IMR-90 (cell line): ENCODE data around the gene CRYBG2. TPM values are rescaled to one million over a fixed set of nuclear protein-coding genes. Genes with fewer than 3 reads are reported as not detected.

Experiments used
- ATAC-seq: fragments of 200-7000 bp; cut with Tn5 transposase; 2 replicates; pipeline ENCODE4 v1.9.1; 2020; ENCODE audit warnings: low read depth, mild to moderate bottlenecking, moderate library complexity
- BruUV-seq: library from RNA; stranded (reverse); fragments of 400-500 nt; replicated peaks from 2 replicates; lab custom pipeline; 2021; lab: Mats Ljungman, UMichigan
- CTCF ChIA-PET: fragments of 300-600 bp; formaldehyde crosslinking; extraction: SDS; loops from one replicate; lab custom pipeline; 2021; ENCODE audit warnings: antibody characterized with exemption; lab: Yijun Ruan, JAX
- POLR2A ChIA-PET: fragments of 300-600 bp; sonication (Branson Sonifier 250); formaldehyde crosslinking; loops from one replicate; lab custom pipeline; 2022; ENCODE audit warnings: antibody characterized with exemption; ENCODE audit not compliant: unreplicated experiment; lab: Charles Lee
- DNase-seq: peaks from one replicate; pipeline ENCODE4 v3.0.0; 2013
- H2AFZ ChIP-seq: replicated peaks from 2 replicates; pipeline ENCODE3; 2013; ENCODE audit warnings: low read length, mild to moderate bottlenecking; ENCODE audit not compliant: poor library complexity
- H2AK5ac ChIP-seq: 2 replicates; pipeline ENCODE4 v1.6.1; 2013; ENCODE audit warnings: low read depth, low read length, inconsistent platforms
- H2AK9ac ChIP-seq: replicated peaks from 2 replicates; pipeline ENCODE3; 2013; ENCODE audit warnings: mild to moderate bottlenecking, low read depth, low read length, moderate library complexity; ENCODE audit not compliant: poor library complexity
- H2BK120ac ChIP-seq: 2 replicates; pipeline ENCODE4 v1.6.1; 2013; ENCODE audit warnings: low read depth, low read length, inconsistent platforms
- H2BK15ac ChIP-seq: 3 replicates; pipeline ENCODE4 v1.6.1; 2013; ENCODE audit warnings: low read depth, low read length, inconsistent platforms
- H2BK20ac ChIP-seq: 2 replicates; pipeline ENCODE4 v1.6.1; 2013; ENCODE audit warnings: low read depth, mild to moderate bottlenecking, inconsistent platforms, low read length, moderate library complexity
- H2BK5ac ChIP-seq: 2 replicates; pipeline ENCODE4 v1.6.1; 2013; ENCODE audit warnings: mild to moderate bottlenecking, low read depth, low read length, inconsistent platforms; ENCODE audit not compliant: poor library complexity, severe bottlenecking
- H3K14ac ChIP-seq: replicated peaks from 2 replicates; pipeline ENCODE4 v1.6.1; 2013; ENCODE audit warnings: low read depth, low read length, inconsistent platforms
- H3K18ac ChIP-seq: 2 replicates; pipeline ENCODE4 v1.6.1; 2013; ENCODE audit warnings: low read depth, low read length, control low read depth
- H3K23ac ChIP-seq: 2 replicates; pipeline ENCODE4 v1.6.1; 2013; ENCODE audit warnings: low read depth, low read length, inconsistent platforms
- H3K27ac ChIP-seq: 2 replicates; pipeline ENCODE4 v1.5.1; 2013; ENCODE audit warnings: mild to moderate bottlenecking, control low read depth, low read length; ENCODE audit not compliant: insufficient read depth
- H3K27me3 ChIP-seq: 2 replicates; pipeline ENCODE4 v1.6.1; 2013; ENCODE audit warnings: low read length; ENCODE audit not compliant: control insufficient read depth, insufficient read depth
- H3K36me3 ChIP-seq: 2 replicates; pipeline ENCODE4 v1.6.1; 2013; ENCODE audit warnings: low read length, mixed read lengths; ENCODE audit not compliant: control insufficient read depth, insufficient read depth
- H3K4ac ChIP-seq: 2 replicates; pipeline ENCODE4 v1.6.1; 2013; ENCODE audit warnings: low read depth, low read length, inconsistent platforms
- H3K4me1 ChIP-seq: 2 replicates; pipeline ENCODE4 v1.6.1; 2013; ENCODE audit warnings: low read length, mixed read lengths; ENCODE audit not compliant: control insufficient read depth, insufficient read depth
- H3K4me2 ChIP-seq: 2 replicates; pipeline ENCODE4 v1.6.1; 2013; ENCODE audit warnings: low read depth, mild to moderate bottlenecking, control low read depth, low read length, moderate library complexity
- H3K4me3 ChIP-seq: 2 replicates; pipeline ENCODE4 v1.5.1; 2013; ENCODE audit warnings: low read depth, mild to moderate bottlenecking, control low read depth, low read length, moderate library complexity; ENCODE audit not compliant: insufficient read depth
- H3K56ac ChIP-seq: 2 replicates; pipeline ENCODE4 v1.6.1; 2013; ENCODE audit warnings: low read length, inconsistent platforms; ENCODE audit not compliant: insufficient read depth; ENCODE audit errors: extremely low read depth
- H3K79me1 ChIP-seq, 2 experiments: 2 replicates each; pipeline ENCODE4 v1.6.1; 2013; ENCODE audit warnings: low read length in 2 of 2, inconsistent platforms in 1 of 2, low read depth in 1 of 2
- H3K9ac ChIP-seq: 2 replicates; pipeline ENCODE4 v1.6.1; 2013; ENCODE audit warnings: low read depth, low read length, control low read depth
- H3K9me1 ChIP-seq: 2 replicates; pipeline ENCODE4 v1.6.1; 2013; ENCODE audit warnings: low read length, inconsistent platforms; ENCODE audit not compliant: insufficient read depth
- H3K9me3 ChIP-seq: 2 replicates; pipeline ENCODE4 v1.6.1; 2013; ENCODE audit warnings: low read length; ENCODE audit not compliant: control insufficient read depth, insufficient read depth
- H4K20me1 ChIP-seq: 2 replicates; pipeline ENCODE4 v1.6.1; 2013; ENCODE audit warnings: low read length, inconsistent platforms; ENCODE audit not compliant: insufficient read depth
- H4K5ac ChIP-seq: 2 replicates; pipeline ENCODE4 v1.6.1; 2013; ENCODE audit warnings: mild to moderate bottlenecking, low read depth, low read length, control low read depth
- H4K8ac ChIP-seq, 2 experiments: 2 replicates each; pipeline ENCODE4 v1.6.1; 2013; ENCODE audit warnings: low read depth in 2 of 2, low read length in 2 of 2, control low read depth in 1 of 2, inconsistent platforms in 1 of 2
- H4K91ac ChIP-seq: 2 replicates; pipeline ENCODE4 v1.6.1; 2013; ENCODE audit warnings: low read depth, low read length, inconsistent platforms; ENCODE audit not compliant: insufficient read depth
- MXI1 ChIP-seq: IDR thresholded peaks from 2 replicates; pipeline ENCODE4 v1.6.1; 2012; ENCODE audit warnings: low read depth, mild to moderate bottlenecking, low read length, moderate library complexity, borderline replicate concordance
- NFE2L2 ChIP-seq: fragments of 150-350 bp; IDR thresholded peaks from 2 replicates; pipeline ENCODE4 v1.6.1; 2016; ENCODE audit warnings: low read depth, mild to moderate bottlenecking, low read length
- WGBS, 2 experiments: methylation state at CpG; one replicate each; pipeline versions ENCODE4 v1.1.5 to v1.1.7; 2013; ENCODE audit warnings: missing lambda C conversion rate in 2 of 2; ENCODE audit not compliant: insufficient read length in 1 of 2; ENCODE audit errors: extremely low coverage in 2 of 2; 5-methylcytosine and 5-hydroxymethylcytosine counted together
- dilution Hi-C: fragments of 300-500 bp; cut with HindIII; formaldehyde crosslinking; loops from one replicate; pipeline ENCODE4 v1.14.3; 2018; ENCODE audit warnings: low sequenced_read_pairs; ENCODE audit not compliant: unreplicated experiment
- in situ Hi-C: fragments of 300-500 bp; cut with MboI; formaldehyde crosslinking; loops from 3 replicates; pipeline ENCODE4 v1.14.3; 2019; ENCODE audit warnings: low sequenced_read_pairs, inconsistent platforms, mixed read lengths
- intact Hi-C: fragments of 100-400 bp; cut with micrococcal nuclease; formaldehyde crosslinking; loops from 2 replicates; pipeline ENCODE4 v1.10.0; 2022
- polyA plus RNA-seq, 3 experiments: library from polyadenylated mRNA; depleted of rRNA; stranded (reverse); fragments of >200 nt; gene quantifications; 2 replicates each; pipeline ENCODE4 v1.2.3, GENCODE V29; 2012; ENCODE audit warnings: low replicate concordance in 1 of 3
- total RNA-seq: library from RNA; depleted of rRNA; stranded (reverse); fragments of >200 nt; gene quantifications from 2 replicates; pipeline ENCODE4 v1.2.3, GENCODE V29; 2012

CRYBG2 gene
- total and polyA plus RNA-seq, 2 of the 4 experiments (the other 2 are of a cell fraction): not detected

DNA sequence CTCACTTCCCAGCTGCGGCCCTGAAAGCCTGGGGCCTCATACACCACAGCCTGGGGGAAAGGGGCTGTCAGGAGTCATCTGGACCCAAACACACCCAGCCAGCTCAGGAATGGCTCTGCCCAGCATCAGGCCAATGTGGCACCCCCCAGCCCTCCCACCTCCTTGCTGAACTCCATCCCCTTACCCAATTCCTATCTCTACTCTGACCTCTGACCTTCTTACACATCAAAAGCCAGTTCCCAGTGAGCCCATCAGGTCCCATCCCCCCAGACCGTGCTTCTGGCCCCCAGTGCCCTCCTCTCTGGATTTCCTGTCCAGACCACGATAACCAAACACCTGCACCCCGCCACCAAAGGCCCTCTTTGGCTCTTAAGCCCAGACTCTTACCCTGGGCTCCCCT, 16.3 kb downstream of the CRYBG2 start:
- Histone ChIP-seq H3K4me2 (no peak overlapping the region), H3K18ac (no peak overlapping the region), H2BK120ac (no peak overlapping the region), H4K91ac (no peak overlapping the region), H3K4me1 (peaks cover 4% of the 10 kb centered on the region; the same call in 1 of the 2 replicates), H3K36me3 (no peaks in the 10 kb centered on the region), H2AFZ (no peak overlapping the region), H2BK5ac (no peak overlapping the region), H3K4ac (no peak overlapping the region), H3K79me1 (no peaks in the 10 kb centered on the region), H3K9me3 (no peaks in the 10 kb centered on the region), H3K56ac (no peak overlapping the region), H3K9ac (no peak overlapping the region), H4K5ac (no peak overlapping the region), H4K8ac (no peak overlapping the region), H3K27ac (no peak overlapping the region), H3K14ac (no peak overlapping the region), H2AK9ac (peak overlapping the region; percentile 61), H3K27me3 (peaks cover 50% of the 10 kb centered on the region), H2AK5ac (no peak overlapping the region), H2BK20ac (no peak overlapping the region), H3K9me1 (no peaks in the 10 kb centered on the region), H4K20me1 (no peaks in the 10 kb centered on the region), H3K4me3 (no peak overlapping the region), H3K23ac (no peak overlapping the region), H2BK15ac (no peak overlapping the region)
- WGBS, 2 experiments: 0% methylated on average over 1 of the region's 4 CpGs; no CpG with 5 or more reads in 1 of the 2 experiments
- TF ChIP-seq NFE2L2 (no peak), MXI1 (no peak)
- intact Hi-C loops (no loop called here), dilution Hi-C loops (no loop called here), in situ Hi-C loops (no loop called here)
- ChIA-PET CTCF (no interaction called here), POLR2A (no interaction called here)
- DNase-seq (no peak), ATAC-seq (no peak)
- BruUV-seq: no TSS peak
